ENCODE measurements around the gene CDKN2B.

DNA sequence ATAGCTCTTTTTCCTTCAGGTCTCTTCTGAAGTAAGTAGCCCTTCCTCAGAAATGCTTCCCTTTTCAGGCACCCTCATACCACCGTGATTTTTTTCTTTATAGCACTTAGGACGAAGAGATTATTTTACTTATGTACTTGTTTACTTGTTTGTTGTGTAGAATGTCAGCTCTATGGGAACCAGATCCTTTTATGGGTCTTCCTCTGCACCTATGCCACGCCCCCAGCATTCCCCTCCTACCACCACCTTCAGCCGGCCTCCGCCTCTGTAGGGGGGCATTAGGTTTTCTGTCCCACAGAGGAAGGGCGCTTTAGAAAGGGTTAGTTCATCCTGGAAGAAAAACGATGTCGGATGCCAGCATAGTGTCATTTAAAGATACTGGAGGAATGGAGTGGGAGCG lies 12.7 kb downstream of the CDKN2B start:
- TF ChIP-seq EZH2 (IDR thresholded peaks at IDR 0.05; ENCODE audit: low read depth, unreplicated experiment) (peak; percentile 68), EZH2phosphoT487 (IDR thresholded peaks at IDR 0.05; ENCODE audit: unreplicated experiment) (no peak), POLR2AphosphoS5 (IDR thresholded peaks at IDR 0.05; ENCODE audit: low read depth) (no peak), CREB1 (CRISPR knock-in tag; IDR thresholded peaks at IDR 0.05; ENCODE audit: low read depth) (no peak), JUNB (IDR thresholded peaks at IDR 0.05; ENCODE audit: unreplicated experiment) (no peak), STAT1 (IDR thresholded peaks at IDR 0.05; ENCODE audit: unreplicated experiment) (no peak), ZNF114 (CRISPR knock-in tag; IDR thresholded peaks at IDR 0.05) (no peak)
- TF ChIP-seq, protein P1, sequence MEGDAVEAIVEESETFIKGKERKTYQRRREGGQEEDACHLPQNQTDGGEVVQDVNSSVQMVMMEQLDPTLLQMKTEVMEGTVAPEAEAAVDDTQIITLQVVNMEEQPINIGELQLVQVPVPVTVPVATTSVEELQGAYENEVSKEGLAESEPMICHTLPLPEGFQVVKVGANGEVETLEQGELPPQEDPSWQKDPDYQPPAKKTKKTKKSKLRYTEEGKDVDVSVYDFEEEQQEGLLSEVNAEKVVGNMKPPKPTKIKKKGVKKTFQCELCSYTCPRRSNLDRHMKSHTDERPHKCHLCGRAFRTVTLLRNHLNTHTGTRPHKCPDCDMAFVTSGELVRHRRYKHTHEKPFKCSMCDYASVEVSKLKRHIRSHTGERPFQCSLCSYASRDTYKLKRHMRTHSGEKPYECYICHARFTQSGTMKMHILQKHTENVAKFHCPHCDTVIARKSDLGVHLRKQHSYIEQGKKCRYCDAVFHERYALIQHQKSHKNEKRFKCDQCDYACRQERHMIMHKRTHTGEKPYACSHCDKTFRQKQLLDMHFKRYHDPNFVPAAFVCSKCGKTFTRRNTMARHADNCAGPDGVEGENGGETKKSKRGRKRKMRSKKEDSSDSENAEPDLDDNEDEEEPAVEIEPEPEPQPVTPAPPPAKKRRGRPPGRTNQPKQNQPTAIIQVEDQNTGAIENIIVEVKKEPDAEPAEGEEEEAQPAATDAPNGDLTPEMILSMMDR (conservative IDR thresholded peaks at IDR 0.05; ENCODE audit: low read depth in 2 of 2), result no peak
- TF ChIP-seq, protein P2, sequence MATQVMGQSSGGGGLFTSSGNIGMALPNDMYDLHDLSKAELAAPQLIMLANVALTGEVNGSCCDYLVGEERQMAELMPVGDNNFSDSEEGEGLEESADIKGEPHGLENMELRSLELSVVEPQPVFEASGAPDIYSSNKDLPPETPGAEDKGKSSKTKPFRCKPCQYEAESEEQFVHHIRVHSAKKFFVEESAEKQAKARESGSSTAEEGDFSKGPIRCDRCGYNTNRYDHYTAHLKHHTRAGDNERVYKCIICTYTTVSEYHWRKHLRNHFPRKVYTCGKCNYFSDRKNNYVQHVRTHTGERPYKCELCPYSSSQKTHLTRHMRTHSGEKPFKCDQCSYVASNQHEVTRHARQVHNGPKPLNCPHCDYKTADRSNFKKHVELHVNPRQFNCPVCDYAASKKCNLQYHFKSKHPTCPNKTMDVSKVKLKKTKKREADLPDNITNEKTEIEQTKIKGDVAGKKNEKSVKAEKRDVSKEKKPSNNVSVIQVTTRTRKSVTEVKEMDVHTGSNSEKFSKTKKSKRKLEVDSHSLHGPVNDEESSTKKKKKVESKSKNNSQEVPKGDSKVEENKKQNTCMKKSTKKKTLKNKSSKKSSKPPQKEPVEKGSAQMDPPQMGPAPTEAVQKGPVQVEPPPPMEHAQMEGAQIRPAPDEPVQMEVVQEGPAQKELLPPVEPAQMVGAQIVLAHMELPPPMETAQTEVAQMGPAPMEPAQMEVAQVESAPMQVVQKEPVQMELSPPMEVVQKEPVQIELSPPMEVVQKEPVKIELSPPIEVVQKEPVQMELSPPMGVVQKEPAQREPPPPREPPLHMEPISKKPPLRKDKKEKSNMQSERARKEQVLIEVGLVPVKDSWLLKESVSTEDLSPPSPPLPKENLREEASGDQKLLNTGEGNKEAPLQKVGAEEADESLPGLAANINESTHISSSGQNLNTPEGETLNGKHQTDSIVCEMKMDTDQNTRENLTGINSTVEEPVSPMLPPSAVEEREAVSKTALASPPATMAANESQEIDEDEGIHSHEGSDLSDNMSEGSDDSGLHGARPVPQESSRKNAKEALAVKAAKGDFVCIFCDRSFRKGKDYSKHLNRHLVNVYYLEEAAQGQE (IDR thresholded peaks at IDR 0.05; ENCODE audit: unreplicated experiment), result no peak
- TF ChIP-seq, protein P3, sequence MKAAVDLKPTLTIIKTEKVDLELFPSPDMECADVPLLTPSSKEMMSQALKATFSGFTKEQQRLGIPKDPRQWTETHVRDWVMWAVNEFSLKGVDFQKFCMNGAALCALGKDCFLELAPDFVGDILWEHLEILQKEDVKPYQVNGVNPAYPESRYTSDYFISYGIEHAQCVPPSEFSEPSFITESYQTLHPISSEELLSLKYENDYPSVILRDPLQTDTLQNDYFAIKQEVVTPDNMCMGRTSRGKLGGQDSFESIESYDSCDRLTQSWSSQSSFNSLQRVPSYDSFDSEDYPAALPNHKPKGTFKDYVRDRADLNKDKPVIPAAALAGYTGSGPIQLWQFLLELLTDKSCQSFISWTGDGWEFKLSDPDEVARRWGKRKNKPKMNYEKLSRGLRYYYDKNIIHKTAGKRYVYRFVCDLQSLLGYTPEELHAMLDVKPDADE (IDR thresholded peaks at IDR 0.05), result no peak
